HL-60 (cell line): ENCODE measurements around the gene BHMT2.
A peak's percentile ranks its signal among the peaks of the same experiment; 100 is the strongest.

ENCODE experiments used
- DNase-seq, 2 experiments: peaks; one replicate each; pipeline ENCODE4 v3.0.0-alpha.2; 2010 to 2020; ENCODE audit warnings: low read depth in 1 of 2, low spot score in 1 of 2
- H3K27ac ChIP-seq: fragments of 250-450 bp; sonication (Bioruptor Pico); replicated peaks from 2 replicates; pipeline ENCODE4 v1.5.1; 2020; ENCODE audit warnings: mild to moderate bottlenecking, moderate library complexity
- H3K27me3 ChIP-seq: fragments of 250-450 bp; sonication (Bioruptor Pico); 2 replicates; pipeline ENCODE4 v1.5.1; 2021; ENCODE audit warnings: mild to moderate bottlenecking, moderate library complexity; ENCODE audit not compliant: insufficient read depth, poor library complexity, severe bottlenecking
- H3K4me3 ChIP-seq: replicated peaks from 2 replicates; pipeline ENCODE4 v1.5.1; 2011; ENCODE audit warnings: mild to moderate bottlenecking, control low read depth, low read length; ENCODE audit not compliant: insufficient read depth
- GABPA ChIP-seq: IDR thresholded peaks from 2 replicates; pipeline ENCODE4 v1.6.1; 2012; ENCODE audit warnings: low read depth
- POLR2AphosphoS5 ChIP-seq: IDR thresholded peaks from 2 replicates; pipeline ENCODE4 v1.6.1; 2012; ENCODE audit warnings: low read depth
- SPI1 ChIP-seq: IDR thresholded peaks from 2 replicates; pipeline ENCODE4 v1.6.1; 2012; ENCODE audit warnings: low read depth, mild to moderate bottlenecking, borderline replicate concordance
- TF ChIP-seq, protein P1 (sequence below): IDR thresholded peaks from 2 replicates; pipeline ENCODE4 v1.6.1; 2012; ENCODE audit warnings: low read depth; ENCODE audit not compliant: insufficient replicate concordance
- TF ChIP-seq, protein P2 (sequence below): IDR thresholded peaks from one replicate; pipeline ENCODE4 v1.5.1; 2011; ENCODE audit warnings: low read length, control low read depth, inconsistent platforms; ENCODE audit not compliant: insufficient read depth

The BHMT2 gene

GRCh38 chr5:79133657-79134451, 64.3 kb downstream of the BHMT2 start:
- DNase-seq = peak; percentile 12 to 44
- no peak overlapping the region for H3K27ac ChIP-seq
- H3K4me3 ChIP-seq = no peak overlapping the region; the same call in 1 of the 2 replicates

GRCh38 chr5:79135790-79136553, 66.4 kb downstream of the BHMT2 start:
- DNase-seq = no peak
- Histone ChIP-seq H3K27ac (no peak overlapping the region), H3K27me3 (no peaks in the 10 kb centered on the region), H3K4me3 (no peak overlapping the region)
- no peak for TF ChIP-seq POLR2AphosphoS5
- no peak for TF ChIP-seq GABPA
- no peak for TF ChIP-seq SPI1
- TF ChIP-seq, protein P1, sequence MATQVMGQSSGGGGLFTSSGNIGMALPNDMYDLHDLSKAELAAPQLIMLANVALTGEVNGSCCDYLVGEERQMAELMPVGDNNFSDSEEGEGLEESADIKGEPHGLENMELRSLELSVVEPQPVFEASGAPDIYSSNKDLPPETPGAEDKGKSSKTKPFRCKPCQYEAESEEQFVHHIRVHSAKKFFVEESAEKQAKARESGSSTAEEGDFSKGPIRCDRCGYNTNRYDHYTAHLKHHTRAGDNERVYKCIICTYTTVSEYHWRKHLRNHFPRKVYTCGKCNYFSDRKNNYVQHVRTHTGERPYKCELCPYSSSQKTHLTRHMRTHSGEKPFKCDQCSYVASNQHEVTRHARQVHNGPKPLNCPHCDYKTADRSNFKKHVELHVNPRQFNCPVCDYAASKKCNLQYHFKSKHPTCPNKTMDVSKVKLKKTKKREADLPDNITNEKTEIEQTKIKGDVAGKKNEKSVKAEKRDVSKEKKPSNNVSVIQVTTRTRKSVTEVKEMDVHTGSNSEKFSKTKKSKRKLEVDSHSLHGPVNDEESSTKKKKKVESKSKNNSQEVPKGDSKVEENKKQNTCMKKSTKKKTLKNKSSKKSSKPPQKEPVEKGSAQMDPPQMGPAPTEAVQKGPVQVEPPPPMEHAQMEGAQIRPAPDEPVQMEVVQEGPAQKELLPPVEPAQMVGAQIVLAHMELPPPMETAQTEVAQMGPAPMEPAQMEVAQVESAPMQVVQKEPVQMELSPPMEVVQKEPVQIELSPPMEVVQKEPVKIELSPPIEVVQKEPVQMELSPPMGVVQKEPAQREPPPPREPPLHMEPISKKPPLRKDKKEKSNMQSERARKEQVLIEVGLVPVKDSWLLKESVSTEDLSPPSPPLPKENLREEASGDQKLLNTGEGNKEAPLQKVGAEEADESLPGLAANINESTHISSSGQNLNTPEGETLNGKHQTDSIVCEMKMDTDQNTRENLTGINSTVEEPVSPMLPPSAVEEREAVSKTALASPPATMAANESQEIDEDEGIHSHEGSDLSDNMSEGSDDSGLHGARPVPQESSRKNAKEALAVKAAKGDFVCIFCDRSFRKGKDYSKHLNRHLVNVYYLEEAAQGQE = no peak
- TF ChIP-seq, protein P2, sequence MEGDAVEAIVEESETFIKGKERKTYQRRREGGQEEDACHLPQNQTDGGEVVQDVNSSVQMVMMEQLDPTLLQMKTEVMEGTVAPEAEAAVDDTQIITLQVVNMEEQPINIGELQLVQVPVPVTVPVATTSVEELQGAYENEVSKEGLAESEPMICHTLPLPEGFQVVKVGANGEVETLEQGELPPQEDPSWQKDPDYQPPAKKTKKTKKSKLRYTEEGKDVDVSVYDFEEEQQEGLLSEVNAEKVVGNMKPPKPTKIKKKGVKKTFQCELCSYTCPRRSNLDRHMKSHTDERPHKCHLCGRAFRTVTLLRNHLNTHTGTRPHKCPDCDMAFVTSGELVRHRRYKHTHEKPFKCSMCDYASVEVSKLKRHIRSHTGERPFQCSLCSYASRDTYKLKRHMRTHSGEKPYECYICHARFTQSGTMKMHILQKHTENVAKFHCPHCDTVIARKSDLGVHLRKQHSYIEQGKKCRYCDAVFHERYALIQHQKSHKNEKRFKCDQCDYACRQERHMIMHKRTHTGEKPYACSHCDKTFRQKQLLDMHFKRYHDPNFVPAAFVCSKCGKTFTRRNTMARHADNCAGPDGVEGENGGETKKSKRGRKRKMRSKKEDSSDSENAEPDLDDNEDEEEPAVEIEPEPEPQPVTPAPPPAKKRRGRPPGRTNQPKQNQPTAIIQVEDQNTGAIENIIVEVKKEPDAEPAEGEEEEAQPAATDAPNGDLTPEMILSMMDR = no peak

More at GRCh38 chr5:79133657-79134451, 64.3 kb downstream of the BHMT2 start:
- TF ChIP-seq GABPA (no peak), POLR2AphosphoS5 (no peak), SPI1 (no peak)
- TF ChIP-seq, protein P2 = peak; percentile 9
- TF ChIP-seq, protein P1 = no peak
- no peaks in the 10 kb centered on the region for H3K27me3 ChIP-seq

- TF ChIP-seq, protein P1 = no peak
- no peak for TF ChIP-seq GABPA
- TF ChIP-seq, protein P2 = no peak
- TF ChIP-seq POLR2AphosphoS5 = no peak
- TF ChIP-seq SPI1 = no peak
- DNase-seq = no peak
- H3K27me3 ChIP-seq = no peaks in the 10 kb centered on the region
- H3K27ac ChIP-seq = no peak overlapping the region
- no peak overlapping the region for H3K4me3 ChIP-seq
These were observed 67.1 kb downstream of the BHMT2 start for GRCh38 chr5:79136618-79137017.
